CD4-positive, alpha-beta T cell treated with Interleukin-15 for 1 hour (primary cell): Measurements from ENCODE around the gene SLC39A1.

Source experiments
- DNase-seq: peaks from one replicate; pipeline ENCODE4 v3.0.0-alpha.2; 2020

SLC39A1 gene

DNA sequence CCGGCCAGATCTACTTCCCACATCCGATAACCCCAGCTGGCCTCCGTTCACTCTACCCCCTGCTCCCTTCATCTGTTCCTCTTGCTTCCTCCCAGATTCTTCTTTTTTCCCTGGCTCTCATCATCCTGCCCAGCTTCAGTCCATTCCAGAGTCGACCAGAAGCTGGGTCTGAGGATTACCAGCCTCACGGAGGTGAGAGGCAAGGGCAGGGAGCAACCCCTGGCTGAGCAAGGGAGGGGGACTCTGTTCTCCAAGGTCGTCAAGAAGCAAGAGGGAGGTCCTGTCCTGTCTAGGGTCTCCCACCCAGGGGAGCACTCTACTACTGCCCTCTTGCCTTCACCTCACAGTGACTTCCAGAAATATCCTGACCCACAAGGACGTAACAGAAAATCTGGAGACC, 10.2 kb upstream of the SLC39A1 start:
- no peak for DNase-seq

DNA sequence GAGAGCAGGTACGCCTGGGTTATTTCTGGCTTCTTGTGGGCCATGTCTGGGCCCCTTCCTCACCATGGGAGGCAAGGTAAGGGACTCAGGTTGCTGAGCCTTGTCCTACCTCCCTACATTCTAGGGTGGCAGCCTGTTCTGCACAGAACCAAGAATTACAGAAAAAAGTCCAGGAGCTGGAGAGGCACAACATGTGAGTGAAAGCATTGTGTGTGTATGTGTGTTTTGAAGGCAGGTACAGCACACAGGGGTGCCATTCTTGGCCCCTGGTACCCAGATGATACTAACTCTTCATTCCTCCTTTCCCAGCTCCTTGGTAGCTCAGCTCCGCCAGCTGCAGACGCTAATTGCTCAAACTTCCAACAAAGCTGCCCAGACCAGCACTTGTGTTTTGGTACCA, 9.7 kb upstream of the SLC39A1 start:
- no peak for DNase-seq

- no peak for DNase-seq
Observed at GRCh38 chr1:153970346-153970745, 7.0 kb upstream of the SLC39A1 start.

DNA sequence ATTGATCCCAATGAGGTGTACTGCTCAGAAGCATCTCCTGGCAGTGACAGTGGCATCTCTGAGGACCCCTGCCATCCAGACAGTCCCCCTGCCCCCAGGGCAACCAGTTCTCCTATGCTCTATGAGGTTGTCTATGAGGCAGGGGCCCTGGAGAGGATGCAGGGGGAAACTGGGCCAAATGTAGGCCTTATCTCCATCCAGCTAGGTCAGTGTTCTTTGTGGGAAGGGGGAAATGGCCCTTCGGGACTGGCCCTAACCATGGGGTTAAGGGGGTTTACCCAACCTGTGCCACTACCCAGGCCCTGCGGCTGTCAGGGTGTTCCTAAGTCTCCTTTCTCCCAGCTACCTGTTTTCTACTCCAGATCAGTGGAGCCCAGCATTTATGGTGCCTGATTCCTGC, 5.6 kb upstream of the SLC39A1 start:
- no peak for DNase-seq

GRCh38 chr1:153968408-153968807, 5.1 kb upstream of the SLC39A1 start:
- DNase-seq, result no peak

- DNase-seq, result no peak
Observed at GRCh38 chr1:153968000-153968363, 4.6 kb upstream of the SLC39A1 start.

GRCh38 chr1:153967107-153967999, 4.0 kb upstream of the SLC39A1 start, which contains the start of gene CREB3L4:
CREB3L4 (plus strand) TSS chr1:153967902; CDS start chr1:153968526, 624 bp downstream.
- peak; percentile 91 for DNase-seq

- DNase-seq, result no peak
Observed at GRCh38 chr1:153963850-153964331, 554 bp upstream of the SLC39A1 start.

GRCh38 chr1:153962088-153963029, 978 bp downstream of the SLC39A1 start:
- peak; percentile 41 for DNase-seq

GRCh38 chr1:153961421-153961820, 1.9 kb downstream of the SLC39A1 start:
- no peak for DNase-seq

DNA sequence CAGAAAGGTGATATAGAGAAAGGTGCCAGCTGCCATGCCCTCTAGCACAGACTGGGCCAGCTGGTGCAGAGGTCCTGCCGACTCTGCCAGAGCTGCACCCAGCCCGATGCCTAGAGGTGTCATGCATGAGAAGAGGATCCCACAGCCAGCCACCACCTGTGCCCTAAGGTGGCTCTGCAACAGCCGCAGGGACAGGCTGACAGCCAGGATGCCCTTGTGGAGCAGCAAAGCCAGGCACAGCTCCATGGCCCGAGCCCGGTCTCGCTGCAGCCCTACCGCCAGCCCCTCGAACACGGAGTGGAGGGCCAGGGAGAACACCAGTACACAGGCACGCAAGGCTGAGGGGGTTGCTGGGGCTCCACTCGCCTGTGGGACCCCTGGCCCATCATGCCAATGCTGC, 3.1 kb downstream of the SLC39A1 start:
- DNase-seq, result no peak

- no peak for DNase-seq
Observed at GRCh38 chr1:153959454-153959853, 3.9 kb downstream of the SLC39A1 start.

DNA sequence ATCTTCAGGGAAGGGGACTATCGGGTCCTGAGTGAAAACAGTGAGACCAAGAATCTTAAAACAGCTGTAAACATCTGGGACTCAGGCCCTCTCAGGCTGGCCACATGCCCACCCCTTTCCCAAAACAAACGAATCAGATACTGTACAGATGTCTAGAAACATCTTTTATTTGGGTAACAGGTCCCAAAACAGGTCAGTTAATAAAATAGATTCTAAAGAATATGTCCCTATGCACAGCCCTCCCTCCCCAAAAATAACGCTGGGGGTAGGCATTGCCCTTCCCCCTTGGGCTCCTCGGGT, 4.4 kb downstream of the SLC39A1 start:
- DNase-seq, result no peak

GRCh38 chr1:153958111-153958960, 5.0 kb downstream of the SLC39A1 start, which contains the start of gene CRTC2:
CRTC2 (minus strand) TSS chr1:153958612; CDS start chr1:153958497, 115 bp downstream.
- peak; percentile 98 for DNase-seq

GRCh38 chr1:153957744-153958110, 5.6 kb downstream of the SLC39A1 start:
- peak; percentile 43 for DNase-seq

DNA sequence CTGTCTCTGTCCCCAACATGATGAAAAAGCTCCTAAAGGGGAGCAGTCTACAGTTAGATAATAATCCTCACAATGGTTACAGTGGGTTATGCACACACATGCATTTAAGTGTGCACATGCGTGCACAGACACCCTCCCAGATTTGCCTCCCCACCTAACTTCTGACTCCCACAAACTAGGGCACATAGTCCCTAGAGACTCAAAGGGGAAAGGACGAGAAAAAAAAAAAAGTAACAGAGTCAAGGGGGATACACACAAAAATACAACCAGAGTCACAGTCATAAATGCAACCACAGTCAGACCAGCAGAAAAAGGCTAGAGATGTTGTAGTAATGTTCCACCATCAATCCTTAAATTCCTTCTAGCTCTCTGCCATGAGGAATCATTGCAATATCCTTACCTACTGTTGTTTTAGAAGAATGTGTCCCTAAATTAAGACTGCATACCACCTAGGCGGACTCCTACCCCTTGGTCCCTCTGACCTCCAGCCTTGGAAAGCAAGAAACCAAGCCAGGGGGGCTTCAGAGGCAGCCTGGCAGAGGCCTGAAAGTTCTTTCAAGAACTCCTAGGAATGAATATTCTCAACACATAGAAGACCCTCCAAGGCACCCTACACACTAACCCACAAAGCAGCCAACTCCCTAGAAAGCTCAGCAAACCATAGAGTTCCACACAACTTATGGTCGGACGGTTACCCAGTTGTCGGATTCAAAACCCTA, 6.2 kb downstream of the SLC39A1 start:
- no peak for DNase-seq

- DNase-seq, result no peak
Observed at GRCh38 chr1:153954826-153955225, 8.5 kb downstream of the SLC39A1 start.

DNA sequence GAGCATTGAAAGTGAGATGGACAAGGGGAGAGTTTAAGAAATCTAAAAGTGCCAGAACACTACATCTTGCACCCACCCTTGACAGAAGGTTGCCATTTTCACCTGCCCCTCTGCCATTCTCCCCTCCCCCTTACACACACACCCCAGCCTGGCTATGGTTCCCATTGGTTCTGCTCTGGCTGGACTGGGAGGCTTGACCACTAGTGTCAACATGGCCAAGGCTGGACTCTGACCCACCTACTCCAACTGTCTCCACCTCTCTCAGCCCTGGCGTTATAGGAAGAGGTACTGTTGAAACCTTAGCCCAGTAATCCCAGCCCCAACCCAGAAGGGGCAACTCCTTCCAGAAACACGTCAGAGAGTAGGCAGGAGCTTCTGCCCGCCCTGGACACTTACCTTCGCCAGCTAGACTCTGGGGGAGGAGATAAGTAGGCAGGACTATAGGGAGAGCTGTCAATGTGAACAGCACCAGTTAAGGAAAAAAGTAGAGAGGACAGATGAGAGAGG, 9.4 kb downstream of the SLC39A1 start:
- DNase-seq, result no peak

GRCh38 chr1:153951801-153952200, 11.5 kb downstream of the SLC39A1 start:
- no peak for DNase-seq

- no peak for DNase-seq
Observed at GRCh38 chr1:153951183-153951582, 12.2 kb downstream of the SLC39A1 start.

GRCh38 chr1:153946622-153947241, 16.6 kb downstream of the SLC39A1 start, which contains the start of gene DENND4B:
DENND4B (minus strand) TSS chr1:153946718; CDS start chr1:153944374, 2,344 bp downstream.
- DNase-seq, result peak; percentile 82
